ENCODE results near the gene ZBTB33.
A peak's percentile ranks its signal among the peaks of the same experiment; 100 is the strongest.

ZBTB33 gene, protein sequence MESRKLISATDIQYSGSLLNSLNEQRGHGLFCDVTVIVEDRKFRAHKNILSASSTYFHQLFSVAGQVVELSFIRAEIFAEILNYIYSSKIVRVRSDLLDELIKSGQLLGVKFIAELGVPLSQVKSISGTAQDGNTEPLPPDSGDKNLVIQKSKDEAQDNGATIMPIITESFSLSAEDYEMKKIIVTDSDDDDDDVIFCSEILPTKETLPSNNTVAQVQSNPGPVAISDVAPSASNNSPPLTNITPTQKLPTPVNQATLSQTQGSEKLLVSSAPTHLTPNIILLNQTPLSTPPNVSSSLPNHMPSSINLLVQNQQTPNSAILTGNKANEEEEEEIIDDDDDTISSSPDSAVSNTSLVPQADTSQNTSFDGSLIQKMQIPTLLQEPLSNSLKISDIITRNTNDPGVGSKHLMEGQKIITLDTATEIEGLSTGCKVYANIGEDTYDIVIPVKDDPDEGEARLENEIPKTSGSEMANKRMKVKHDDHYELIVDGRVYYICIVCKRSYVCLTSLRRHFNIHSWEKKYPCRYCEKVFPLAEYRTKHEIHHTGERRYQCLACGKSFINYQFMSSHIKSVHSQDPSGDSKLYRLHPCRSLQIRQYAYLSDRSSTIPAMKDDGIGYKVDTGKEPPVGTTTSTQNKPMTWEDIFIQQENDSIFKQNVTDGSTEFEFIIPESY

DNA sequence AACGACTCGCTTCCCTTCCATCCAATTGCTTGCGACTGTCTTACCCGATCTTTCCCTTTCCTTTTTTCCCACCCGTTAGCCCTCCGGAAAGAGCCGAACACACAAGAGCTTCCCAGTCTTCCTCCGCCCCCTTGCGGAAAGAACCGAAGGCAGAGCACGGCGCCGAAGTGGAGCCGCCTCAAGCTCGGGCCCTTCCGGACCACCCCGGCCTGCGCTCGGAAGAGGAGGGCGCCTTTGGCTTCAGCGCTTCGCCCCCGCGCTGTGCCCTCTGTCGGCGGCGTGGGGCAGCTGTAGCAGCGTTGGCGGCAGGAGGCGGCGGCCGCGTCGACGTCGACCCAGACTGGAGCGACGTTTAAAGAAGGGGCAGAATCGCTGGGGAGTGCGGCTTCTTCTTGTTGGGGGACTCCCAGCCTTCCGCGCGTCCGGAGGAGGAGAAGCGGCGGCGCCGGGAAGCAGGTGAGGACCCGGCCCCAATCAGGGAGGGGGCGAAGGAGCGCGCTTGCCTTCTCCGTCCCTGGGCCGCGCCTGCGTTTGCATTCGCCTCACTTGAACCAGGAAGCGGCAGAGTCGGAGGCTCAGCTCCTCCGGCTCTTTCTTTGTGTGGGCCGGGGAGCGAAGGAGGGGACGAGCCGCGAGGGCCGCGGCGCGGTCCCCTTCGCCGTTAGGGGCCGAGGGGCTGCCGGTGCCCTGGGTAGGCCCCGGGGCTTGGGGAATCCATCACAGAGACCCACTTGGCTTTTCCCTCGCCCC lies at the start of gene ZBTB33:
TSS of gene ZBTB33 (plus strand) at position 291 of the 750 bp plus-strand sequence. CDS start 2,604 bp downstream, outside the sequence.
- H3K9me3 ChIP-seq (ENCODE audit: low read length): no peaks in the 10 kb centered on the region
- peaks cover 22% of the 10 kb centered on the region for H3K36me3 ChIP-seq (ENCODE audit: insufficient read depth, low read length)
- H3K27me3 ChIP-seq (ENCODE audit: insufficient read depth, low read length): peaks cover 17% of the 10 kb centered on the region
- no peak within 1 kb of the TSS for H2AFZ ChIP-seq (ENCODE audit: low read depth, low read length)
- no peaks in the 10 kb centered on the region for H3K4me1 ChIP-seq (ENCODE audit: insufficient read depth, low read length)
- peak within 1 kb of the TSS; percentile 71 for H3K4me3 ChIP-seq (ENCODE audit: low read length)

DNA sequence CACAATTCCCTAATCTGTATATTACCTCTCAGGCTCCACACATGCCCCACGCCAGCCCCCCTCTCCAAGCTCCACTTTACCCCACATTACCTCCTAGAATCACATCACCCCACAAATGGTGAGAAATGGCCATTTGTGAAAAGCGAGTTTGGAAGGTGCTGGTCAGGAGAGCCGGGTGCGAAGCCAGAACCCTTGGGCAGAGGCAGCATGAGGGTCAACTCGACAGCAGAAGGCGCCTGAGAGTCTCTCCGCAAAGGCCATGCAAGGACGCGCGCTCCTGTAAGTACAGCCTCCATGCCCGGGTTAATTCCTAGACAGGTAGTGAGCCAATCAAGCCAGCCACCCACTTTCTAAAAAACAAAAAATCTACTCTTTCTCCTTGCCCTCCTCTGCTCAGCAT lies 49.8 kb upstream of the ZBTB33 start:
- no peaks in the 10 kb centered on the region for H3K36me3 ChIP-seq (ENCODE audit: insufficient read depth, low read length)
- no peaks in the 10 kb centered on the region for H3K9me3 ChIP-seq (ENCODE audit: low read length)
- no peaks in the 10 kb centered on the region for H3K4me1 ChIP-seq (ENCODE audit: insufficient read depth, low read length)
- H2AFZ ChIP-seq (ENCODE audit: low read depth, low read length): no peak overlapping the region
- no peak overlapping the region for H3K4me3 ChIP-seq (ENCODE audit: low read length)
- H3K27me3 ChIP-seq (ENCODE audit: insufficient read depth, low read length): no peaks in the 10 kb centered on the region

DNA sequence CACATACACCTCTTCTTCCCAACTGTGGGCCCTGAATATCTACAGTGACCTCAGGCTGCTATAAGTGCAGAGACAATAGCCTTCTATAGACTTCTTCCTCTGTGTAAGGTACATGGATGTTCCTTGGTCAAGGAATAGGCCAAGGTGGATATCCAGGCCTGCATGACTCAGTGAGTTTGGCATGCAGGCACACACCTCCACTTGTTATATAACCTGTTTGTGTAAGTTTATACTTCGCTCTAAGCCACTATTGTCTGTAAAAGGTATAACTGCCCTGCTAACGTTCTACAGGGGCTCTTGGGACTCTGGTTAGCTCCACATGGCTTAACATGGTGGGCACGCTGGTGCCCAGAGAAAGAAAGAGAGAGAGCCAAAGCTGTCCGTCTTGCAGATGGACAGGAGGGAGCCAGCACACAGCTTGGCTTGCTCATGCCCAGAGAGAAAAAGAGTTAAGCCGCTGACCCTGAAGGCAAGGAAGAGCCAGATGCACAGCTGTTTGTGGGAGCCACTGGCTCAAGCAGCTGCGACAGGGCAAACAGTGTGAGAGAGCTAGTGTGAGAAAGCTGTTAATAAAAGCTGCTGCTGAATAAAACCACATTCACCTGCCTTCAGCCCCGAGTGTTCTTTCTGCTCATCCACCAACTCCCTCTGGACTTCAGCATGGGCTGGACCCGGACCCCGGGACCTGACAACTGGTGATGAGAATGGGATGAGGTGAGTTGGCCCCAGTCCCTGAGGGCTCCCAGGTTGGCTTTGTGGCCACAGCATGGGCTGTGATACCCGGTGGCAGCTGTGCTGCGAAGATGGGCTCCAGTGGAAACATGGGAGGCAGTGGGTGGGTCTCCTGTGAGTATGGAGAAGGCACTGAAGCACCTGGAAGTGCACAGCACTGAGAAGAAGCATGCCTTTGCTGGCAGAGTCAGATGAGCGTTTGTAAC lies 44.5 kb upstream of the ZBTB33 start:
- Histone ChIP-seq H3K36me3 (ENCODE audit: insufficient read depth, low read length) (no peaks in the 10 kb centered on the region), H3K4me1 (ENCODE audit: insufficient read depth, low read length) (no peaks in the 10 kb centered on the region), H3K4me3 (ENCODE audit: low read length) (no peak overlapping the region), H3K27me3 (ENCODE audit: insufficient read depth, low read length) (no peaks in the 10 kb centered on the region), H2AFZ (ENCODE audit: low read depth, low read length) (no peak overlapping the region), H3K9me3 (ENCODE audit: low read length) (no peaks in the 10 kb centered on the region)

DNA sequence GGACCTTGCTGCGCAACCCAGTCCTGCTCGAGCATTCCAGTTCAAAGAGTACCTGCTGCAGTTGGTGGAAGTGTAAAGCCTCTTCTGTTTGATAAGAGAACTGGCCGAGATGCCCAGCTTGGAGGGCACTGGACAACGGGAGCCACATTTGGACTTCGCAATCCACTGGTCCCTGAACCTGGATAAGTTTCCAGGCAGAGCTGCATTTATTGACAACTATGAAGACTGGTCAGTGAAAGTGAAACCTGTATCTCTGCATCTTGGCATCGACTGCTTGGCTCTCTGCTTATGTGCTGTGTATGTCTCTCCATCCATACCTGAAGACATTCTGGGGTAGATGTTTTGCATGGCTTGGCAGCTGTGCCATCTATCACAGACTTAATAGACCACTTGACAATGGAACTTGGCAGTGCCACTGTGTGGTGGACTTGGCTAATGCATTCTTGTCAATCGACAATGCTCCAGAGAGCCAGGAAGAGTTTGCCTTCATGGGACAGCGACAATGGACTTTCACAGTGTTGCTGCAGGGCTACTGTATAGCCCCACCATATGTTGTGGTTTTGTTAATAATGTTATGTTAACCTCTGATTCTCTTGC lies 43.5 kb upstream of the ZBTB33 start:
- no peaks in the 10 kb centered on the region for H3K27me3 ChIP-seq (ENCODE audit: insufficient read depth, low read length)
- no peak overlapping the region for H3K4me3 ChIP-seq (ENCODE audit: low read length)
- H3K36me3 ChIP-seq (ENCODE audit: insufficient read depth, low read length): no peaks in the 10 kb centered on the region
- H3K4me1 ChIP-seq (ENCODE audit: insufficient read depth, low read length): no peaks in the 10 kb centered on the region
- H3K9me3 ChIP-seq (ENCODE audit: low read length): no peaks in the 10 kb centered on the region
- no peak overlapping the region for H2AFZ ChIP-seq (ENCODE audit: low read depth, low read length)

DNA sequence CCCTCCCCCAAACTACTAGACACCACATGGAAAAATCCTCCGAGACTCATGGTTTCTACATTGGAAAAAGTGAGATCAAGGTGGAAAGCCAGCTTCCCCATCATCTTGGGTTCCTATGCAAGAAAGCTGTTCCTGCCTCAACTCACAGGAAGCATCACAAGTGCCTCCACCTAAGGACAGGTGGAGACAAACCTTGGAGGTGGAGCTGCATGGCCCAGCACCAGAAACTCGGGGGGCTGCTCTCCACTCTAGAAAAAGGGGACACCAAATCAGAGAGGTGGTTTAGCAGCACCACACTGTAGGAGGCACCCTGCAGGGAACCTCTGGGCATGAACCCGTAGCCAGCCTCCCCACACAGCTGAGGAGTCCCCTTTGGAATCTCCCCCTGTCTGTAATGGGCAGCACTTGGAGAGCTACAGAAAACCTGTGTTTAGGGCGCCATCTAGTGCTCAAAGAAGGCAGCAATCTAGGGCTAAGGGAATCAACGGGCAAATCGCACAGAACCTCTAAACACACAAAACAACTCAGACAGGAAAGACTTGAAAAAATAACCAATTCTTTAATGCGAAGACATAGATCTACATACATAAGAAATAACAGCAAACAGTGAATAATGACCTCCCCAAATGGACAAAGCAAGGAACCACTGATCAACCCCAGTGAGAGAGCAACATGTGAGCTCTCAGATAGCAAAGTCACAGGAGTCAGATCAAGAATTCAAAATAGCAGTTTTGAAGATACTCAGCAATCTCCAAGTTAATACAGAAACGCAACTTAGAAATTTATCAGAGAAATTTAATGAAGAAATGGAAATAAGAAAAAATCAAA lies 37.0 kb upstream of the ZBTB33 start:
- Histone ChIP-seq H3K4me3 (ENCODE audit: low read length) (no peak overlapping the region), H3K9me3 (ENCODE audit: low read length) (no peaks in the 10 kb centered on the region)

DNA sequence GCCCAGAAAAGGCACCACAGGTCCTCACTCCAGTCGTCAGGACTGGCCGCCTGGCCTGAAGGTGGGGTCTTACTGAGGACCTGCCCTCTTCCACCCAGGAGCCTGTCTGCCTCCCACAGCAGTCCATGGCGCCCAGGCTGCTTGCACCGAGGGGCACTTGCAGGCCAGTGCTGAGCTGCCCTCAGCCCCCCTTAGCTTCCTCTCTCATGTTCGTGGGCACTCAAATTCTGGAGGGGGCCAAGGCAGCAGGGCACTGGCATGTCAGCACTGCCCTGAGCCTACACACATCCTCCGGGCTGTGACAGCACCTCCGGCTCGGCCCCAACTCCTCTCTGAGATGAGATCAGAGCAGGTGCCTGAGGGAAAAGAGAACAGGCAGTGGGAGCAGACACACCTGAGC lies 27.2 kb upstream of the ZBTB33 start:
- Histone ChIP-seq H2AFZ (ENCODE audit: low read depth, low read length) (no peak overlapping the region), H3K27me3 (ENCODE audit: insufficient read depth, low read length) (no peaks in the 10 kb centered on the region), H3K9me3 (ENCODE audit: low read length) (no peaks in the 10 kb centered on the region), H3K4me3 (ENCODE audit: low read length) (no peak overlapping the region), H3K36me3 (ENCODE audit: insufficient read depth, low read length) (no peaks in the 10 kb centered on the region), H3K4me1 (ENCODE audit: insufficient read depth, low read length) (no peaks in the 10 kb centered on the region)

More for the DNA sequence above, 37.0 kb upstream of the ZBTB33 start:
- H2AFZ ChIP-seq (ENCODE audit: low read depth, low read length): no peak overlapping the region
- H3K4me1 ChIP-seq (ENCODE audit: insufficient read depth, low read length): no peaks in the 10 kb centered on the region
- H3K27me3 ChIP-seq (ENCODE audit: insufficient read depth, low read length): no peaks in the 10 kb centered on the region
- no peaks in the 10 kb centered on the region for H3K36me3 ChIP-seq (ENCODE audit: insufficient read depth, low read length)

DNA sequence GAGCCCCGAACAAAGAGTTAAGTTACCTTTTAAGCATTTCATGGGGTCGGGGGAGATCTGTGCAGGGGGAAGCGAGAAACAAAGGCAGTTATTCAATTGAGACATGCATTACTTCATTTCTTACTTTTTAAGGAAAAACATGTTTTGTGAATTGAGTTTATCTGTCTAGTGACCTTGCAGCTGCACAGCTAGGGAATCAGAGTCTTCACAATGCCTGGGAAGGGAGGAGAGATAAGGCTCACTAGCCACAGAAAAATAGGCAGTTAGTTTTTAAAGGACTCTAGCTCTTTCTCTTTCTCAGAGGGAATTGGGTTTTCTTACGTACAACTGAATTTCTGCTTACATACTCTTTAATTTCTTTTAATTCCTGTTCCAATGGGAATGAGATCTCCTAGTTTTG lies 26.2 kb upstream of the ZBTB33 start:
- Histone ChIP-seq H3K9me3 (ENCODE audit: low read length) (no peaks in the 10 kb centered on the region), H2AFZ (ENCODE audit: low read depth, low read length) (no peak overlapping the region), H3K36me3 (ENCODE audit: insufficient read depth, low read length) (no peaks in the 10 kb centered on the region), H3K4me3 (ENCODE audit: low read length) (no peak overlapping the region), H3K27me3 (ENCODE audit: insufficient read depth, low read length) (no peaks in the 10 kb centered on the region), H3K4me1 (ENCODE audit: insufficient read depth, low read length) (no peaks in the 10 kb centered on the region)

DNA sequence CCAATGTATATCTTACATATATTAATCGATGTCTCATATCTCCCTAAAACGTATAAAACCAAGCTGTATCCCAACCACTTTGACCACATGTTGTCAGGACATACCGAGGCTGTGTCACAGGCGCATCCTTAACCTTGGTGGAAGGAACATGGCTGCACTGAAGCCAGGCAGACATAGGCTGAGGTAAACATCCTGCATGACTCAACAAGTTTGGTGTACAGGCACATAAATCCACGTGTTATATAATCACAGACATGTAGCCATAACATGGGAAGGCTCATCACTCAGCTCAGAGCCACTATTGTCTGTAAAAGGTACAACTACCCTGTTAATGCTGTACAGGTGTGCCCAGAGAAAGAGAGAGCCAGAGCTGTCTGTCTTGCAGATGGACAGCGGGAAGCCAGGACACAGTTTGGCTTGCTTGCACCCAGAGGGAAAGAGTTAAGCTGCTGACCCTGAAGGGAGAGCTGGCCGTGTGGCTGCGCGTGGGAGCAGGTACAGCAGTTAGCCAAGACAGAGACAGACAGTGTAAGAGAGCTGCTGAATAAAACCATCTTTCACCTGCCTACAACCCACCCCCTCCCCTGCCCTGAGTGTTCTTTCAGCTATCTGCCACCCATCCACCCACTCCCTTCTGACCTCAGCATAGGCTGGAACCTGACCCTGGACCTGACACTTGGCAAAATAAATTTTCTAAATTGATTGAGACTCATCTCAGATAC lies 22.3 kb upstream of the ZBTB33 start:
- Histone ChIP-seq H3K36me3 (ENCODE audit: insufficient read depth, low read length) (no peaks in the 10 kb centered on the region), H3K9me3 (ENCODE audit: low read length) (peaks cover 2% of the 10 kb centered on the region), H3K4me3 (ENCODE audit: low read length) (no peak overlapping the region), H3K4me1 (ENCODE audit: insufficient read depth, low read length) (no peaks in the 10 kb centered on the region), H2AFZ (ENCODE audit: low read depth, low read length) (no peak overlapping the region), H3K27me3 (ENCODE audit: insufficient read depth, low read length) (no peaks in the 10 kb centered on the region)

DNA sequence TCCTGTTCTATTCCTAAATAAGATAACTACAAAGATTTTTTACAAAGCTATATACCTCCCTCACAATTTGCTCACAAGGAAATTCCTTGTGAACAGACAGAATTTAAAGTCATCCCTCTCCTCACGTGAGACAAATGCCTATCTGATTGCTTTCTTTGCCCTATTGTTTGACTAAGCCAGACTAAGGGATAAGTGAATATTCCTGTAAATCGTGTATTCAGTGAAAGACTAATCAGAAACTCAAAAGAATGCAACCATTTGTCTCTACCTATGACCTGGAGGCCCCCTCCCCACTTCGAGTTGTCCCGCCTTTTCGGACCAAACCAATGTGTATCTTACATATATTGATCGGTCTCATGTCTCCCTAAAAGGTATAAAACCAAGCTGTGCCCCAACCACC lies 15.3 kb upstream of the ZBTB33 start:
- peaks cover 2% of the 10 kb centered on the region for H3K9me3 ChIP-seq (ENCODE audit: low read length)
- no peaks in the 10 kb centered on the region for H3K27me3 ChIP-seq (ENCODE audit: insufficient read depth, low read length)
- H3K4me1 ChIP-seq (ENCODE audit: insufficient read depth, low read length): peaks cover 2% of the 10 kb centered on the region
- no peak overlapping the region for H2AFZ ChIP-seq (ENCODE audit: low read depth, low read length)
- no peak overlapping the region for H3K4me3 ChIP-seq (ENCODE audit: low read length)
- H3K36me3 ChIP-seq (ENCODE audit: insufficient read depth, low read length): no peaks in the 10 kb centered on the region

DNA sequence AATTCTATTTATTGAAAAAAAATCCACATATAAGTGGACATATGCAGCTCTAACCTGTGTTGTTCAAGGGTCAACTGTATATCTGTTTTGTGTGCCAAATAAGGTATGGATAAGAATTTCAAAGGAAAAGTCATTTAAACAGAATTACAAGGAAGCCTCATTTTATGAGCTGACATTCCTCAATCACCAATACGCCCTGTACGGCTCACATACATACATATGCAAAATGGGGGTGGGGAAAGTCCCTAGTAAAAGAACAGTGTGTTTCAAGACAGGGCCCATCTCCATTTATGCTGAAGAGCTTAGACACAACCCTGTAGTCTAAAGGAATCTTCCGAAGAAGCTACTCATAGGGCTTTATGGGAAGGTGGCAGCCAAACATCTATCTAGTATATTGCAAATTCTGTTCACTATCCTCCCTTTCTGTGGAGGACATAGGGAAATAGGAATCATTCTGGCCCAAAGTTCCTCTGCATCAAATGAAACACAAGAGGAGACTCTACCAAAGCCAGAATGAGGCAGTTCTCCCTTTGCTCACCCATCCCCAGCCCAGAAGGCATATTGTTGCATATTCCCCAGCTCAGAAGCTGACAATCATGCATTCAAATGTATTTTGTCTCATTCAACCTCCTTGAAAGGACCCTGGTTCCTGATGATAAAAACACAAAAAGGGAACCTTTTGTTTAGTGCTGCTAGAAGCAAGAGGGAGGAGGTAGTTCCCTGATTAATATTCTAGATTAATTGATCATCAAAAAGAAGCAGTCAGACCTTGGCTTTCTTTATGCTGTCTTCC lies 13.7 kb upstream of the ZBTB33 start:
- Histone ChIP-seq H2AFZ (ENCODE audit: low read depth, low read length) (no peak overlapping the region), H3K27me3 (ENCODE audit: insufficient read depth, low read length) (no peaks in the 10 kb centered on the region), H3K4me1 (ENCODE audit: insufficient read depth, low read length) (peaks cover 2% of the 10 kb centered on the region), H3K36me3 (ENCODE audit: insufficient read depth, low read length) (no peaks in the 10 kb centered on the region), H3K4me3 (ENCODE audit: low read length) (no peak overlapping the region), H3K9me3 (ENCODE audit: low read length) (no peaks in the 10 kb centered on the region)

DNA sequence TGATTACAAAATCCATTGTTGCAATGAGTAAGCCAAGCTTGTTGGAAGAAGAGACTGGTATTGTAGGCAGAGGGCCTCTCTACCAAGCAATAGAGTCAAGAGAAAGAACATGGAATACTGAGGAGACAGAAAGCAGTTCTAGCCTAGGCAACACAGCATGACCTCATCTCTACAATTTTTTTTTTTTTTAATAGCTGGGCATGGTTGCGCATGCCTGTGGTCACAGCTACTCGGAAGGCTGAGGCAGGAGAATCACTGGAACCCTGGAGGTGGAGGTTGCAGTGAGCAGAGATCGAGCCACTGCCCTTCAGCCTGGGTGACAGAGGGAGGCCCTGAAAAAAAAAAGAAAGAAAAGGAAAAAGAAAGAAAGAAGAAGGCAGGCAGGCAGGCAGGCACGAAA lies 11.7 kb upstream of the ZBTB33 start:
- Histone ChIP-seq H3K9me3 (ENCODE audit: low read length) (no peaks in the 10 kb centered on the region), H3K4me1 (ENCODE audit: insufficient read depth, low read length) (peaks cover 2% of the 10 kb centered on the region), H3K36me3 (ENCODE audit: insufficient read depth, low read length) (no peaks in the 10 kb centered on the region), H2AFZ (ENCODE audit: low read depth, low read length) (no peak overlapping the region), H3K4me3 (ENCODE audit: low read length) (no peak overlapping the region), H3K27me3 (ENCODE audit: insufficient read depth, low read length) (no peaks in the 10 kb centered on the region)

Data from neuron (in vitro differentiated cells).